RWPE1 (cell line): ENCODE data around the gene PBX4.

Experiments used
- CTCF ChIA-PET: fragments of 350-600 bp; sonication (Branson Sonifier 250); formaldehyde crosslinking; extraction: SDS; loops from one replicate; lab custom pipeline; 2021; lab: Yijun Ruan, JAX
- POLR2A ChIA-PET: fragments of 400-600 bp; formaldehyde crosslinking; extraction: SDS; loops from one replicate; lab custom pipeline; 2020; ENCODE audit warnings: antibody characterized with exemption; ENCODE audit not compliant: low non-redundant PET; lab: Yijun Ruan, JAX
- DNase-seq: peaks from one replicate; pipeline ENCODE4 v3.0.0; 2012; ENCODE audit warnings: low spot score
- H3K27ac ChIP-seq: fragments of 450-650 bp; 2 replicates; pipeline ENCODE4 v1.5.1; 2017
- TF ChIP-seq, protein P1 (sequence below): fragments of 450-650 bp; conservative IDR thresholded peaks from 2 replicates; pipeline ENCODE4 v1.5.1; 2017; ENCODE audit warnings: low read depth, mild to moderate bottlenecking

Gene PBX4

GRCh38 chr19:19530889-19531288 is 87.6 kb downstream of the PBX4 start:
- no peak for DNase-seq
- peak overlapping the region; percentile 42 for H3K27ac ChIP-seq
- TF ChIP-seq, protein P1, sequence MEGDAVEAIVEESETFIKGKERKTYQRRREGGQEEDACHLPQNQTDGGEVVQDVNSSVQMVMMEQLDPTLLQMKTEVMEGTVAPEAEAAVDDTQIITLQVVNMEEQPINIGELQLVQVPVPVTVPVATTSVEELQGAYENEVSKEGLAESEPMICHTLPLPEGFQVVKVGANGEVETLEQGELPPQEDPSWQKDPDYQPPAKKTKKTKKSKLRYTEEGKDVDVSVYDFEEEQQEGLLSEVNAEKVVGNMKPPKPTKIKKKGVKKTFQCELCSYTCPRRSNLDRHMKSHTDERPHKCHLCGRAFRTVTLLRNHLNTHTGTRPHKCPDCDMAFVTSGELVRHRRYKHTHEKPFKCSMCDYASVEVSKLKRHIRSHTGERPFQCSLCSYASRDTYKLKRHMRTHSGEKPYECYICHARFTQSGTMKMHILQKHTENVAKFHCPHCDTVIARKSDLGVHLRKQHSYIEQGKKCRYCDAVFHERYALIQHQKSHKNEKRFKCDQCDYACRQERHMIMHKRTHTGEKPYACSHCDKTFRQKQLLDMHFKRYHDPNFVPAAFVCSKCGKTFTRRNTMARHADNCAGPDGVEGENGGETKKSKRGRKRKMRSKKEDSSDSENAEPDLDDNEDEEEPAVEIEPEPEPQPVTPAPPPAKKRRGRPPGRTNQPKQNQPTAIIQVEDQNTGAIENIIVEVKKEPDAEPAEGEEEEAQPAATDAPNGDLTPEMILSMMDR: no peak
- ChIA-PET CTCF (interaction anchor here (0.6 to 3.3 kb wide), 4 partner anchors 72 to 1498 kb away, joined by 4 to 33 read pairs (median 6); partner anchors contain the start of gene GMIP), POLR2A (no interaction called here)

GRCh38 chr19:19530423-19530804 is 88.1 kb downstream of the PBX4 start:
- ChIA-PET CTCF (interaction anchor here (0.6 to 1.4 kb wide), 3 partner anchors 15 to 1498 kb away, joined by 4 to 7 read pairs (median 4); partner anchors contain the start of genes GMIP and NDUFA13), POLR2A (no interaction called here)
- TF ChIP-seq, protein P1: no peak
- no peak for DNase-seq
- peak overlapping the region; percentile 42 for H3K27ac ChIP-seq

GRCh38 chr19:19529783-19530422 is 88.6 kb downstream of the PBX4 start:
- DNase-seq: no peak
- peak overlapping the region; percentile 42 for H3K27ac ChIP-seq
- POLR2A ChIA-PET: no interaction called here
- TF ChIP-seq, protein P1: no peak
- CTCF ChIA-PET: interaction anchor here (0.5 to 1.4 kb wide), 4 partner anchors 14 to 114 kb away, joined by 3 to 7 read pairs (median 4); partner anchors contain the start of genes GMIP and NDUFA13

GRCh38 chr19:19528721-19529490 is 89.6 kb downstream of the PBX4 start, which contains the start of gene YJEFN3:
YJEFN3 (plus strand) TSS chr19:19528911; CDS start chr19:19528933, 22 bp downstream.
- ChIA-PET CTCF (interaction anchor here (0.5 to 1.4 kb wide), 3 partner anchors 13 to 98 kb away, joined by 3 to 4 read pairs (median 4); partner anchors contain the start of gene NDUFA13), POLR2A (no interaction called here)
- H3K27ac ChIP-seq: peak within 1 kb of the TSS; percentile 42
- TF ChIP-seq, protein P1: no peak
- no peak for DNase-seq

GRCh38 chr19:19527674-19528625 is 90.5 kb downstream of the PBX4 start:
- CTCF ChIA-PET: no interaction called here
- POLR2A ChIA-PET: no interaction called here
- DNase-seq: no peak
- H3K27ac ChIP-seq: no peak overlapping the region
- TF ChIP-seq, protein P1: no peak

DNA sequence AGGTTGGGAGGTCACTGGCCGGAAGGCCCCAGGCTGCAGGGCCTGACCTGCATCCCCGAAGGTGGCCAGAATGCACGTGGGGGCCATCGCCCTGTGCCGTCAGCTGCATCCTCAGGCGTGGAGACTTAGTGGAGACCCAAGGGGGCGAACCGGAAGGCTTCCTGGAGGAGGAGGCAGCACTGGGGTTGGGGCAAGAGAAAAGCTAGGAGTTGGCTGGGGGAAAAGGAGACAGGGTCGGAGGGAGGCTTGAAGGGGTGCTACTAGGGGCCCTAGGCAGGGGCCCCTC is 91.2 kb downstream of the PBX4 start:
- H3K27ac ChIP-seq: no peak overlapping the region
- no peak for DNase-seq
- CTCF ChIA-PET: no interaction called here
- TF ChIP-seq, protein P1: no peak
- POLR2A ChIA-PET: no interaction called here
